Stomach (tissue), 9 donors: ENCODE measurements around the gene LDAH. TPM values are rescaled to one million over a fixed set of nuclear protein-coding genes. Genes with fewer than 3 reads are reported as not detected.
"Not testable (repeated sequence)": the region's sequence is repeated elsewhere in the genome, so short reads cannot be mapped to it uniquely, and the experiment has no call there.

Experiments
- DNase-seq, 2 donors: peaks; one replicate each; pipeline versions ENCODE4 v3.0.0 to v3.0.0-alpha.2; 2013 to 2019
- H3K27ac ChIP-seq, 5 donors: fragments of 200-600 bp in 4 of 5; sonication (generic) in 4 of 5; one replicate each; pipeline ENCODE4 v1.5.1; 2013 to 2019; ENCODE audit warnings: mild to moderate bottlenecking in 1 of 5, moderate library complexity in 1 of 5
- H3K27me3 ChIP-seq, 3 donors: fragments of 200-600 bp; sonication (generic); one replicate each; pipeline ENCODE4 v1.5.1; 2017 to 2019; ENCODE audit warnings: mixed run types in 1 of 3
- H3K36me3 ChIP-seq, 4 donors: fragments of 200-600 bp; sonication (generic); 1 replicate in 3 of 4; 2 replicates in 1 of 4; pipeline ENCODE4 v1.5.1; 2016 to 2019
- H3K4me1 ChIP-seq, 4 donors: fragments of 200-600 bp; sonication (generic); one replicate each; pipeline ENCODE4 v1.5.1; 2016 to 2019
- H3K4me3 ChIP-seq, 4 donors: fragments of 200-600 bp; sonication (generic) in 3 of 4; one replicate each; pipeline ENCODE4 v1.5.1; 2016 to 2019; ENCODE audit warnings: mild to moderate bottlenecking in 1 of 4
- H3K9me3 ChIP-seq, 4 donors: fragments of 200-600 bp; sonication (generic); one replicate each; pipeline ENCODE4 v1.5.1; 2016 to 2019
- CTCF ChIP-seq, 7 experiments: fragments of 450-650 bp in 4 of 7; fragments of 200-600 bp in 3 of 7; sonication (generic) in 3 of 7; IDR thresholded peaks; one replicate each; pipeline ENCODE4 v1.5.1; 2016 to 2019; ENCODE audit warnings: antibody characterized with exemption in 7 of 7, control low read depth in 2 of 7, mild to moderate bottlenecking in 1 of 7
- EP300 ChIP-seq: sonication (generic); formaldehyde crosslinking; IDR thresholded peaks from one replicate; pipeline ENCODE4 v1.6.1; 2017; ENCODE audit warnings: antibody characterized with exemption
- POLR2A ChIP-seq, 4 donors: fragments of 450-650 bp; IDR thresholded peaks; one replicate each; pipeline ENCODE4 v1.6.1; 2016; ENCODE audit warnings: antibody characterized with exemption in 4 of 4, control low read depth in 2 of 4, mild to moderate bottlenecking in 1 of 4, moderate library complexity in 1 of 4
- POLR2AphosphoS5 ChIP-seq, 3 donors: sonication (generic); formaldehyde crosslinking; IDR thresholded peaks; one replicate each; pipeline ENCODE4 v1.6.1; 2016; ENCODE audit warnings: antibody characterized with exemption in 3 of 3
- WGBS, 5 donors: extraction: QIAGEN DNeasy Blood & Tissue Kit in 3 of 5; methylation state at CpG; one replicate each; pipeline versions ENCODE4 v1.1.5 to v1.1.7; 2013 to 2018; 5-methylcytosine and 5-hydroxymethylcytosine counted together
- intact Hi-C: fragments of 100-400 bp; cut with DNase I; formaldehyde crosslinking; loops from one replicate; pipeline ENCODE4 v1.15.1; 2023; ENCODE audit warnings: low total_unique reads
- polyA plus RNA-seq, 3 donors: library from polyadenylated mRNA; stranded (reverse); fragments of 200-250 nt; gene quantifications; one replicate each; pipeline ENCODE4 v1.2.3, GENCODE V29; 2013
- total RNA-seq, 5 donors: library from RNA; depleted of rRNA; stranded (reverse); fragments of >200 nt; gene quantifications; one replicate each; pipeline versions ENCODE4 v1.1.0 to v1.2.3, GENCODE V29; 2014 to 2016
- donor health status: healthy with polysubstance abuse.
- donor health status: Bipolar disorder and iron deficiency.
- donor health status: healthy.

The LDAH gene
- total and polyA plus RNA-seq, 8 donors = 4.1 to 20.0 (median 5.9) TPM

- H3K36me3 ChIP-seq = peaks cover 0 to 6% (median 0%) of the 10 kb centered on the region in 4 donors
- peaks cover 5 to 9% (median 8%) of the 10 kb centered on the region in 4 donors for H3K4me1 ChIP-seq
- H3K27ac ChIP-seq = no peak overlapping the region
- H3K9me3 ChIP-seq = no peaks in the 10 kb centered on the region
- intact Hi-C loops = no loop called here
- TF ChIP-seq CTCF (IDR thresholded peaks at IDR 0.05) = no peak
- no peak for TF ChIP-seq EP300
- no peak for TF ChIP-seq POLR2AphosphoS5 (IDR thresholded peaks at IDR 0.05)
- TF ChIP-seq POLR2A (IDR thresholded peaks at IDR 0.05) = no peak
- 97 to 98% (median 98%) methylated on average over 3 of the region's 3 CpGs for WGBS, 5 donors
- no peak overlapping the region for H3K4me3 ChIP-seq
- DNase-seq = no peak
- H3K27me3 ChIP-seq = no peaks in the 10 kb centered on the region
Measured at GRCh38 chr2:20724500-20725053, 98.3 kb downstream of the LDAH start.

- Histone ChIP-seq H3K9me3 (peaks cover 0 to 3% (median 0%) of the 10 kb centered on the region in 4 donors), H3K27ac (no peak overlapping the region), H3K4me1 (peaks cover 5 to 6% (median 6%) of the 10 kb centered on the region in 4 donors), H3K27me3 (no peaks in the 10 kb centered on the region), H3K4me3 (no peak overlapping the region), H3K36me3 (peaks cover 0 to 6% (median under 1%) of the 10 kb centered on the region in 4 donors)
- no peak for DNase-seq
- no peak for TF ChIP-seq EP300
- TF ChIP-seq CTCF (IDR thresholded peaks at IDR 0.05) = no peak
- TF ChIP-seq POLR2A (IDR thresholded peaks at IDR 0.05) = no peak
- no peak for TF ChIP-seq POLR2AphosphoS5 (IDR thresholded peaks at IDR 0.05)
- intact Hi-C loops = no loop called here
Measured at GRCh38 chr2:20723543-20723942, 99.4 kb downstream of the LDAH start.

- TF ChIP-seq EP300 = no peak
- TF ChIP-seq CTCF (IDR thresholded peaks at IDR 0.05) = no peak
- TF ChIP-seq POLR2AphosphoS5 (IDR thresholded peaks at IDR 0.05) = no peak
- TF ChIP-seq POLR2A (IDR thresholded peaks at IDR 0.05) = no peak
- Histone ChIP-seq H3K4me3 (no peak overlapping the region), H3K27ac (no peak overlapping the region), H3K9me3 (peaks cover 0 to 11% (median 2%) of the 10 kb centered on the region in 4 donors), H3K36me3 (peaks cover 0 to 8% (median 3%) of the 10 kb centered on the region in 4 donors), H3K27me3 (no peaks in the 10 kb centered on the region), H3K4me1 (no peaks in the 10 kb centered on the region)
- no peak for DNase-seq
- WGBS, 5 donors = 92 to 100% (median 96%) methylated on average over 1 of the region's 1 CpG
- intact Hi-C loops = no loop called here
Measured at GRCh38 chr2:20722592-20723240, 100.2 kb downstream of the LDAH start.

- DNase-seq = no peak
- Histone ChIP-seq H3K36me3 (peaks cover 0 to 8% (median 0%) of the 10 kb centered on the region in 4 donors), H3K27me3 (no peaks in the 10 kb centered on the region), H3K27ac (no peak overlapping the region), H3K4me1 (no peaks in the 10 kb centered on the region), H3K9me3 (peaks cover 0 to 18% (median 3%) of the 10 kb centered on the region in 4 donors), H3K4me3 (no peak overlapping the region)
- WGBS, 5 donors = 75 to 90% (median 86%) methylated on average over 1 of the region's 1 CpG
- TF ChIP-seq POLR2AphosphoS5 (IDR thresholded peaks at IDR 0.05) = no peak
- TF ChIP-seq CTCF (IDR thresholded peaks at IDR 0.05) = no peak
- no peak for TF ChIP-seq POLR2A (IDR thresholded peaks at IDR 0.05)
- no peak for TF ChIP-seq EP300
- intact Hi-C loops = no loop called here
Measured at GRCh38 chr2:20717641-20718040, 105.3 kb downstream of the LDAH start.

GRCh38 chr2:20716164-20716563, 106.7 kb downstream of the LDAH start:
- H3K36me3 ChIP-seq = peaks cover 0 to 14% (median 6%) of the 10 kb centered on the region in 4 donors
- H3K4me3 ChIP-seq, intact Hi-C loops, DNase-seq, H3K27ac ChIP-seq, H3K27me3 ChIP-seq, H3K4me1 ChIP-seq: not testable (repeated sequence)
- peaks cover 0 to 18% (median 3%) of the 10 kb centered on the region in 4 donors for H3K9me3 ChIP-seq
- WGBS, 5 donors = 91 to 98% (median 97%) methylated on average over 3 of the region's 3 CpGs

- Histone ChIP-seq H3K36me3 (peaks cover 0 to 14% (median 8%) of the 10 kb centered on the region in 4 donors), H3K9me3 (peaks cover 0 to 18% (median 3%) of the 10 kb centered on the region in 4 donors)
- H3K27me3 ChIP-seq, H3K27ac ChIP-seq, intact Hi-C loops, DNase-seq, H3K4me3 ChIP-seq, H3K4me1 ChIP-seq: not testable (repeated sequence)
- WGBS, 5 donors = 86 to 99% (median 94%) methylated on average over 2 of the region's 2 CpGs
Measured at GRCh38 chr2:20714412-20714811, 108.5 kb downstream of the LDAH start.

- not testable (repeated sequence) for H3K27ac ChIP-seq
Measured at GRCh38 chr2:20713585-20713984, 109.3 kb downstream of the LDAH start.

More at GRCh38 chr2:20713585-20713984, 109.3 kb downstream of the LDAH start:
- intact Hi-C loops, H3K4me1 ChIP-seq, DNase-seq, H3K27me3 ChIP-seq, H3K4me3 ChIP-seq: not testable (repeated sequence)
- Histone ChIP-seq H3K9me3 (peaks cover 0 to 15% (median 3%) of the 10 kb centered on the region in 4 donors), H3K36me3 (peaks cover 0 to 12% (median 8%) of the 10 kb centered on the region in 4 donors)
- 88 to 100% (median 96%) methylated on average over 3 of the region's 3 CpGs for WGBS, 5 donors
